ENCODE measurements around the gene SPATA13. TPM values are rescaled to one million over a fixed set of nuclear protein-coding genes. Genes with fewer than 3 reads are reported as not detected.

The SPATA13 gene
- total RNA-seq, 2 donors from 2014 or later: 19.4 to 24.8 TPM

DNA sequence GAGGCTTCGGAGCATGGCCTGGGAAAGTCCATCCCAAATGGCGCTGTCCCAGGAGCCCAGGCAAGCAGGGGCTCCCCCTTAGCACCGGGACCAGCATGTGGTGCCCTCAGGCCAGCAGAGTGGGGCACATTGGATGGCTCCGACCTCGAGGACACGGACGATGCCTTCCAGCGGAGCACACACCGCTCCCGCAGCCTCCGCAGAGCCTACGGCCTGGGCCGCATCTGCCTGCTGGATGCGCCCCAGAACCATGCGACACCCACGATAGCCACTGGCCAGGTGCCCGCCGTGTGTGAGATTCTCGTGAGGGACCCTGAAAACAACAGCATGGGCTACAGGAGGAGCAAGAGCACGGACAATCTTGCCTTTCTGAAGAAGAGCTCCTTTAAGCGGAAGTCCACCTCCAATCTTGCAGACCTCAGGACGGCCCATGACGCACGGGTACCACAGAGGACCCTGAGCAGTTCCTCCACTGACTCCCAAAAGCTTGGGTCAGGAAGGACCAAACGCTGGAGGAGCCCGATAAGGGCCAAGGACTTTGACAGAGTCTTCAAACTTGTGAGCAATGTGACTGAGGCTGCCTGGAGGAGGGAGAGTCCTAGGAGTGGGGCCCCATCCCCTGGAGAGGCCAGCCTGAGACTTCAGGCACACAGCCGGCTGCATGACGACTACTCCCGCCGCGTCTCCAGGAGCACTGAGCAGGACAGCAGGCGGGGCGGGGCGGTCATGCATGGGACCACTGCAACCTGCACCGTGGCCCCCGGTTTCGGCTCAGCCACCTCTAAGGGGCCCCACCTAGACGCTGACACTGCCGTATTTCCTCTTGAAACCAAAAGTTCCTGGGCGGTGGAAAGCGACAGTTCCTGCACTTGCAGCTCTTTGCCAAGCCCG, 63.1 kb downstream of the SPATA13 start:
- DNase-seq: no peak
- no peak overlapping the region for H3K4me3 Mint-ChIP-seq
- Histone ChIP-seq H3K36me3 (ENCODE audit: control insufficient read depth, insufficient read depth, low read length) (no peaks in the 10 kb centered on the region), H3K27ac (ENCODE audit: low read depth, low read length) (no peak overlapping the region), H3K9me3 (ENCODE audit: control insufficient read depth, low read length) (no peaks in the 10 kb centered on the region), H3K27me3 (ENCODE audit: control insufficient read depth, insufficient read depth, low read length, poor library complexity, severe bottlenecking) (no peaks in the 10 kb centered on the region), H3K9ac (ENCODE audit: extremely low read depth, low read length, poor library complexity, severe bottlenecking) (no peak overlapping the region), H3K4me1 (ENCODE audit: control insufficient read depth, insufficient read depth, low read length) (no peaks in the 10 kb centered on the region), H3K4me3 (ENCODE audit: low read length) (no peak overlapping the region)
- no peak overlapping the region for H3K27ac Mint-ChIP-seq
- WGBS, 2 experiments (ENCODE audit: insufficient coverage in 1 of 2, insufficient read length in 1 of 2): 93% methylated on average over 34 to 42 of the region's 42 CpGs
- H3K27me3 Mint-ChIP-seq (ENCODE audit: insufficient read depth): no peaks in the 10 kb centered on the region
- TF ChIP-seq, protein P1, sequence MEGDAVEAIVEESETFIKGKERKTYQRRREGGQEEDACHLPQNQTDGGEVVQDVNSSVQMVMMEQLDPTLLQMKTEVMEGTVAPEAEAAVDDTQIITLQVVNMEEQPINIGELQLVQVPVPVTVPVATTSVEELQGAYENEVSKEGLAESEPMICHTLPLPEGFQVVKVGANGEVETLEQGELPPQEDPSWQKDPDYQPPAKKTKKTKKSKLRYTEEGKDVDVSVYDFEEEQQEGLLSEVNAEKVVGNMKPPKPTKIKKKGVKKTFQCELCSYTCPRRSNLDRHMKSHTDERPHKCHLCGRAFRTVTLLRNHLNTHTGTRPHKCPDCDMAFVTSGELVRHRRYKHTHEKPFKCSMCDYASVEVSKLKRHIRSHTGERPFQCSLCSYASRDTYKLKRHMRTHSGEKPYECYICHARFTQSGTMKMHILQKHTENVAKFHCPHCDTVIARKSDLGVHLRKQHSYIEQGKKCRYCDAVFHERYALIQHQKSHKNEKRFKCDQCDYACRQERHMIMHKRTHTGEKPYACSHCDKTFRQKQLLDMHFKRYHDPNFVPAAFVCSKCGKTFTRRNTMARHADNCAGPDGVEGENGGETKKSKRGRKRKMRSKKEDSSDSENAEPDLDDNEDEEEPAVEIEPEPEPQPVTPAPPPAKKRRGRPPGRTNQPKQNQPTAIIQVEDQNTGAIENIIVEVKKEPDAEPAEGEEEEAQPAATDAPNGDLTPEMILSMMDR (conservative IDR thresholded peaks at IDR 0.05): no peak
- no peaks in the 10 kb centered on the region for H3K9me3 Mint-ChIP-seq
- peaks cover 12% of the 10 kb centered on the region for H3K36me3 Mint-ChIP-seq (ENCODE audit: low read depth)
- H3K4me1 Mint-ChIP-seq: peaks cover 11% of the 10 kb centered on the region

DNA sequence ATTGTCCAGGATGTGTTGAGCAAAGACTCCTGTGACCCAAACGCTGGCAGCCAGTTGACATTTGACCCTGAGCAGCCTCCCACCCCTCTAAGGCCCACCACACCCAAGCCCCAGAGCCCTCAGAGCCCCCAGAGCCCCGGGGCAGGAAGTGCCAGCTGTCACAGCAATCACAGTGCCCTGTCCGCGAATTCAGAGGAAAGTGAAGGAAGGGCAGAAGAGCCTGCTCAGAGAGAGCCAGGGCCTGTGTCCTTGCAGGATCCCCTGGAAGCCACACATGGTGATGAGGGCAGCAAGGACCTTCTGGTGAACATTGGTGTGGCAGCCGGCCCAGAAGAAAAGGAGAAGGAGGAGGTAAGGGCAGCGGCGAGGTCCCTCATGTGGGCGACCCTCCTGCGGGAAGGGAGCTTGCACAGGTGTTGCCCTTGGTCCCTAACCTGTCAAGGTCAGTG, 63.7 kb downstream of the SPATA13 start:
- H3K4me1 ChIP-seq (ENCODE audit: control insufficient read depth, insufficient read depth, low read length): no peaks in the 10 kb centered on the region
- H3K4me1 Mint-ChIP-seq: peaks cover 10% of the 10 kb centered on the region

DNA sequence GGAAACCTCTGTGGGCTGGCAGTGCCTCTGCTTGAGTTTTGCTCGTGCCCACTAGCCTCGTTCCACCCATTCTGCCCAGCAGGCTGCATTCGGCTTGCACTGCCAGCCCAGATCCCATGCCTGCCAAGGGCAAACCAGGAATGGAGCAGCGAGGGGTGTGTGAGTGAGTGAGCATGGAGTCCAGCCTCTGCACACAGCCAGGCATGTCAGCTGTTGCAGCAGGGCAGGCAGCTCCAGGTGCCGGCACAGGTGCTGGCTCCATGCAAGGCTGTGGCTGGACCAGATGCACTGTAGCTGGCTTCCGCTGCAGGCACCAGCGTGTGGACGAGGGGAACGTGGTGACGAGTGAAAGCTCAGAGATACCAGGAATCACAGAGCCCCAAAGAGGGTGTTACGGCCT, 64.5 kb downstream of the SPATA13 start:
- Histone ChIP-seq H3K9me3 (ENCODE audit: control insufficient read depth, low read length) (no peaks in the 10 kb centered on the region), H3K4me3 (ENCODE audit: low read length) (no peak overlapping the region), H3K27me3 (ENCODE audit: control insufficient read depth, insufficient read depth, low read length, poor library complexity, severe bottlenecking) (no peaks in the 10 kb centered on the region), H3K27ac (ENCODE audit: low read depth, low read length) (no peak overlapping the region), H3K4me1 (ENCODE audit: control insufficient read depth, insufficient read depth, low read length) (no peaks in the 10 kb centered on the region), H3K9ac (ENCODE audit: extremely low read depth, low read length, poor library complexity, severe bottlenecking) (no peak overlapping the region), H3K36me3 (ENCODE audit: control insufficient read depth, insufficient read depth, low read length) (no peaks in the 10 kb centered on the region)
- Mint-ChIP-seq H3K9me3 (no peaks in the 10 kb centered on the region), H3K27me3 (ENCODE audit: insufficient read depth) (no peaks in the 10 kb centered on the region), H3K4me1 (peaks cover 5% of the 10 kb centered on the region), H3K27ac (no peak overlapping the region), H3K36me3 (ENCODE audit: low read depth) (peaks cover 12% of the 10 kb centered on the region), H3K4me3 (no peak overlapping the region)
- DNase-seq: no peak
- TF ChIP-seq, protein P1 (conservative IDR thresholded peaks at IDR 0.05): no peak
- WGBS, 2 experiments (ENCODE audit: insufficient coverage in 1 of 2, insufficient read length in 1 of 2): 93 to 96% methylated on average over 6 to 11 of the region's 11 CpGs

More for the DNA sequence above, 63.7 kb downstream of the SPATA13 start:
- no peaks in the 10 kb centered on the region for H3K27me3 Mint-ChIP-seq (ENCODE audit: insufficient read depth)
- Histone ChIP-seq H3K27me3 (ENCODE audit: control insufficient read depth, insufficient read depth, low read length, poor library complexity, severe bottlenecking) (no peaks in the 10 kb centered on the region), H3K4me3 (ENCODE audit: low read length) (no peak overlapping the region), H3K36me3 (ENCODE audit: control insufficient read depth, insufficient read depth, low read length) (no peaks in the 10 kb centered on the region), H3K9ac (ENCODE audit: extremely low read depth, low read length, poor library complexity, severe bottlenecking) (no peak overlapping the region), H3K27ac (ENCODE audit: low read depth, low read length) (no peak overlapping the region), H3K9me3 (ENCODE audit: control insufficient read depth, low read length) (no peaks in the 10 kb centered on the region)
- H3K36me3 Mint-ChIP-seq (ENCODE audit: low read depth): peaks cover 12% of the 10 kb centered on the region
- H3K27ac Mint-ChIP-seq: no peak overlapping the region
- DNase-seq: no peak
- TF ChIP-seq, protein P1 (conservative IDR thresholded peaks at IDR 0.05): no peak
- no peaks in the 10 kb centered on the region for H3K9me3 Mint-ChIP-seq
- 91 to 100% methylated on average over 6 to 9 of the region's 9 CpGs for WGBS, 2 experiments (ENCODE audit: insufficient coverage in 1 of 2, insufficient read length in 1 of 2)
- H3K4me3 Mint-ChIP-seq: no peak overlapping the region

All from endodermal cell (in vitro differentiated cells).